Stomach smooth muscle (tissue), 2 donors: ENCODE data around the gene UCK2.
"Not testable (repeated sequence)": the region's sequence is repeated elsewhere in the genome, so short reads cannot be mapped to it uniquely, and the experiment has no call there.

Experiments
- H3K27ac ChIP-seq: one replicate; pipeline ENCODE4 v1.7.0; 2013; ENCODE audit warnings: mild to moderate bottlenecking, low read length, inconsistent platforms
- H3K27me3 ChIP-seq, 2 donors: one replicate each; pipeline ENCODE4 v1.7.0; 2013; ENCODE audit warnings: low read length in 2 of 2; ENCODE audit not compliant: insufficient read depth in 2 of 2, control insufficient read depth in 1 of 2
- H3K36me3 ChIP-seq, 2 donors: one replicate each; pipeline ENCODE4 v1.7.0; 2013; ENCODE audit warnings: low read length in 2 of 2; ENCODE audit not compliant: control insufficient read depth in 2 of 2, insufficient read depth in 2 of 2
- H3K4me1 ChIP-seq: one replicate; pipeline ENCODE4 v1.7.0; 2013; ENCODE audit warnings: low read length; ENCODE audit not compliant: control insufficient read depth, insufficient read depth
- H3K4me3 ChIP-seq, 2 donors: one replicate each; pipeline ENCODE4 v1.7.0; 2013; ENCODE audit warnings: low read length in 2 of 2
- H3K9ac ChIP-seq, 2 donors: one replicate each; pipeline ENCODE4 v1.7.0; 2013; ENCODE audit warnings: low read length in 2 of 2, mild to moderate bottlenecking in 1 of 2
- H3K9me3 ChIP-seq, 2 donors: one replicate each; pipeline ENCODE4 v1.7.0; 2013; ENCODE audit warnings: low read length in 2 of 2; ENCODE audit not compliant: control insufficient read depth in 2 of 2
- donor health status: healthy.
- donor health status: Pancreatic carcinoma.

UCK2 gene

DNA sequence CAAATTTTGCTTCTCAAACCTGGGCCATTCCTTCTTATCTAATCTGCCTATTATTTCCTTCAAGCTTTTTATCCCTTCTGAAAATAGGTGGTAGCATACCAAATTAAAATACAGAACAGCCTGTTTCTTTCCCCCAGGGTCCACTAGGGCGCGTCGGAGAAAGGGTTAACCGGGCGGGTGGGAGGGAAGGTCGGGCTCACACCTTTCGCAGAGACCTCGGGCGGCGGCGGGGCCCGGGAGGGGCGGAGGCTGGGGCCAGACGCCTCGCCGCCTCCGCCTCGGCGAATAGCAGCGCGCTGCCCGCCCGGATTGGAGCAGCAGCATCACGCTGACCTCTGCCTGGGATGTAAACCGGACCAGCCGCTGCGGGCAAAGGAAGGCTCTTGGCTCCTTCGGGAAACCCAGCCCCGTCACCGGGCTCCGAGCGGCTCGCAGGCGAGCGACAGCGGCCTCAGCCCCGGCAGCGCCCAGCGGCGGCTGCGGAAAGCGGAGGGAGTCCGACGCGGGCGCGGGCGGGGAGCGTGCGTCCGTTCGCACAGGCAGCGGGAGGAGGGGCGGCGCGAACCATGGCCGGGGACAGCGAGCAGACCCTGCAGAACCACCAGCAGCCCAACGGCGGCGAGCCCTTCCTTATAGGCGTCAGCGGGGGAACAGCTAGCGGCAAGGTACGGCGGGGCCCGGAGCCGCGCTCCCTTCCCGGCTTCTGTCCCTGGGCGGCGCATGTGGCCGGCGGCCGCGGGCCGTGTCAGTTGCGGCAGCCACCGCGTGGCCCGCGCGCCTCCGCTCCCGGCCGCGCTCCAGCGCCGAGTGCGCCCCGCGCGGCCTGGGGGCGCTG, at the start of gene UCK2:
Gene UCK2, plus strand, starts transcription at position 347 of the 835 bp plus-strand sequence. Its CDS starts 220 bp downstream, at position 567.
- H3K4me3 ChIP-seq, result peak within 1 kb of the TSS; percentile 84 to 98
- H3K9me3 ChIP-seq, result no peaks in the 10 kb centered on the region
- peak within 1 kb of the TSS; percentile 80 to 87 for H3K9ac ChIP-seq
- peaks cover 19% of the 10 kb centered on the region for H3K4me1 ChIP-seq
- no peaks in the 10 kb centered on the region for H3K27me3 ChIP-seq
- peak within 1 kb of the TSS; percentile 73 for H3K27ac ChIP-seq
- H3K36me3 ChIP-seq, result no peaks in the 10 kb centered on the region

DNA sequence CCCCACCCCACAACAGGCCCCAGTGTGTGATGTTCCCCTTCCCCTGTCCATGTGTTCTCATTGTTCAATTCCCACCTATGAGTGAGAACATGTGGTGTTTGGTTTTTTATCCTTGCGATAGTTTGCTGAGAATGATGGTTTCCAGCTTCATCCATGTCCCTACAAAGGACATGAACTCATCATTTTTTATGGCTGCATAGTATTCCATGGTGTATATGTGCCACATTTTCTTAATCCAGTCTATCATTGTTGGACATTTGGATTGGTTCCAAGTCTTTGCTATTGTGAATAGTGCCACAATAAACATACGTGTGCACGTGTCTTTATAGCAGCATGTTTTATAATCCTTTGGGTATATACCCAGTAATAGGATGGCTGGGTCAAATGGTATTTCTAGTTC, 49.2 kb upstream of the UCK2 start:
- not testable (repeated sequence) for H3K9me3 ChIP-seq, H3K27ac ChIP-seq, H3K4me1 ChIP-seq, H3K27me3 ChIP-seq, H3K9ac ChIP-seq, H3K36me3 ChIP-seq, H3K4me3 ChIP-seq

DNA sequence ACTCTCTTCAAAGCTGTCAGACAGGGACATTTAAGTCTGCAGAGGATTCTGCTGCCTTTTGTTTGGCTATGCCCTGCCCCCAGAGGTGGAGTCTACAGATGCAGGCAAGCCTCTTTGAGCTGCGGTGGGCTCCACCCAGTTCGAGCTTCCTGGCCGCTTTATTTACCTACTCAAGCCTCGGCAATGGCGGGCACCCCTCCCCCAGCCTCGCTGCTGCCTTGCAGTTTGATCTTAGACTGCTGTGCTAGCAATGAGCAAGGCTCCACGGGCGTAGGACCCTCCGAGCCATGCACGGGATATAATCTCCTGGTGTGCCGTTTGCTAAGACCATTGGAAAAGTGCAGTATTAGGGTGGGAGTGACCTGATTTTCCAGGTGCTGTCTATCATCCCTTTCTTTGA, 43.9 kb upstream of the UCK2 start:
- not testable (repeated sequence) for H3K36me3 ChIP-seq, H3K4me3 ChIP-seq, H3K27me3 ChIP-seq, H3K4me1 ChIP-seq, H3K9ac ChIP-seq, H3K27ac ChIP-seq, H3K9me3 ChIP-seq

DNA sequence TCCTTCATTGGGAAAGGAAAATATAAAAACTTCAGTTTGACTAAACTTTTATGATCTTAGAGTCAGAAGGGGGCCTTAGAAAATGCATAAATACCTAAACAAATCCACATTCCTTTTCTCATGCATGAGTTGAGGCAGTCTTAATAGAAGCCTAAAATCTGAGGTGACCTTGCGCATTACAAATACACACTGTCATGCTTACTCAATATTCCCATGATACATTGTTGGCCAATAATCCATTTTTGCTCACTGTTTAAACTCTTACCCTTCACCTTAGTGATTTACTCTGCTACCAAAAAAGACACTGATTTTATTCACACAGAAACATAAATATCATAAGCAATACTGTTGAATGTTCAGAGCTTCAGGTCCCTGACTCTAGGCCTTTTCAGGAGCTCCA, 39.7 kb upstream of the UCK2 start:
- no peak overlapping the region for H3K27ac ChIP-seq
- no peak overlapping the region for H3K4me3 ChIP-seq
- H3K9ac ChIP-seq, result no peak overlapping the region
- H3K36me3 ChIP-seq, result no peaks in the 10 kb centered on the region
- no peaks in the 10 kb centered on the region for H3K27me3 ChIP-seq
- no peaks in the 10 kb centered on the region for H3K4me1 ChIP-seq
- H3K9me3 ChIP-seq, result no peaks in the 10 kb centered on the region

DNA sequence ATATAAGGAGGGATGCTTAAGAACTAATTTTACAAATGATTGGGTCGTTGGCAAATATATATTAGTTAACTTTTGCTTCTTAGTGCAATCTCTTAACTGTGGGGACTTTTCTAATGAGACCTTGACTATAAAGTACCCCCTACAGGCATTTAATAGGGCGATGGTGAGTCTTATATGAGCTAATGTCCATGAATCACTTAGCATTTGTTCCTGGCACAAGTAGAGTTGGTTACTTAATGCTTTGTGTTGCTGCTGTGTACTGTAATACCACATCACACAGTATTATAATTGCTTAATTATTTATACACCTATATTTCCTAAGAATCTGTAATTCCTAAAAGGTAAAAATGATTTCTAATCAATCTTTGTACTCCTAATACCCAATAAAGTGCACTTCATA, 33.5 kb upstream of the UCK2 start:
- H3K4me1 ChIP-seq, result no peaks in the 10 kb centered on the region
- H3K27ac ChIP-seq, result no peak overlapping the region
- no peak overlapping the region for H3K9ac ChIP-seq
- no peaks in the 10 kb centered on the region for H3K27me3 ChIP-seq
- no peaks in the 10 kb centered on the region for H3K9me3 ChIP-seq
- no peak overlapping the region for H3K4me3 ChIP-seq
- H3K36me3 ChIP-seq, result no peaks in the 10 kb centered on the region

DNA sequence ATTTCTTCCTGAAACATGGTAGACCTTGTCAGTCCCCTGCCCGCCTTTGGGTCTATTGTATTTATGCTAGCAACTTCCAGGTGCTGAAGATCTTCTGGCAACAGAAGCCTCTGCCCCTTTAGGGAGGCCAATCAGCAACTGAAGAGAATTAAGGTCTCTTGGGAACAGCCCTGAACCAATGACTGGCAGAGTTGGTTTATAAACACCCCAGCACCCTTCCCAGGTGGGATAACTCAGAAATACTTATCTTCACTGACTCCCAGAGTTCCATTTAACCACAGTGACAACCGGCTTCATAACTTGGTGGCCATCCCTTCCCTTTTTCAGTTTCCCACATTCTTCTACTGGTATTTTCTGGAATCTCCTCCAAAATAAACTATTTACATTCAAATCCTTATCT, 31.5 kb upstream of the UCK2 start:
- H3K9me3 ChIP-seq, result no peaks in the 10 kb centered on the region
- H3K27ac ChIP-seq, result no peak overlapping the region
- H3K4me3 ChIP-seq, result no peak overlapping the region
- H3K9ac ChIP-seq, result no peak overlapping the region
- H3K36me3 ChIP-seq, result no peaks in the 10 kb centered on the region
- H3K4me1 ChIP-seq, result no peaks in the 10 kb centered on the region
- H3K27me3 ChIP-seq, result no peaks in the 10 kb centered on the region

DNA sequence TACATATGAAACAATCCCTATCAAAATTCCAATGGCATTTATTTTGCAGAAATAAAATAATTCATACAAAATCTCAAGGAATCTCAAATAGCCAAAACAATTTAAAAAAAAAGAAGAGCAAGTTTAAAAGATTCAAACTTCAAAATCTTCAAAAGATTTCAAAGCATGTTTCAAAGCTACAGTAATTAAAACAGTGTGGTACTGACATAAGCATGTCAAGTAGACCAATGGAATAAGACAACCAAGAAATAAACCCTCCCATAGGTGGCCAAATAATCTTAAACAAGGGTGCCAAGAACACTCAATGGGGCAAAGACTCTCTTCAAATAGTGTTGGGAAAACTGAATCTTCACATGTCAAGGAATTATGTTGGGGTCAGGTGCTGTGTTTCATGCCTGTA, 28.0 kb upstream of the UCK2 start:
- Histone ChIP-seq H3K4me3 (no peak overlapping the region), H3K4me1 (no peaks in the 10 kb centered on the region), H3K9ac (no peak overlapping the region), H3K27ac (no peak overlapping the region), H3K27me3 (no peaks in the 10 kb centered on the region), H3K9me3 (no peaks in the 10 kb centered on the region), H3K36me3 (no peaks in the 10 kb centered on the region)

DNA sequence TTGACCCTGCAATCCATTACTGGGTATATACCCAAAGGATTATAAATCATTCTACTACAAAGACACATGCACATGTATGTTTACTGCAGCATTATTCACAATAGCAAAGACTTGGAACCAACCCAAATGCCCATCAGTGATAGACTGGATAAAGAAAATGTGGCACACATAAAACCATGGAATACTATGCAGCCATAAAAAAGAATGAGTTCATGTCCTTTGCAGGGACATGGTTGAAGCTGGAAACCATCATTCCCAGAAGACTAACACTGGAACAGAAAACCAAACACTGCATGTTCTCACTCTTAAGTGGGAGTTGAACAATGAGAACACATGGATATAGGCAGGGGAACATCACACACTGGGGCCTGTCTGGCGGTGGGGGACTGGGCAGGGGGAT, 22.9 kb upstream of the UCK2 start:
- H3K27ac ChIP-seq, H3K4me3 ChIP-seq, H3K27me3 ChIP-seq, H3K4me1 ChIP-seq, H3K9me3 ChIP-seq, H3K9ac ChIP-seq, H3K36me3 ChIP-seq: not testable (repeated sequence)

DNA sequence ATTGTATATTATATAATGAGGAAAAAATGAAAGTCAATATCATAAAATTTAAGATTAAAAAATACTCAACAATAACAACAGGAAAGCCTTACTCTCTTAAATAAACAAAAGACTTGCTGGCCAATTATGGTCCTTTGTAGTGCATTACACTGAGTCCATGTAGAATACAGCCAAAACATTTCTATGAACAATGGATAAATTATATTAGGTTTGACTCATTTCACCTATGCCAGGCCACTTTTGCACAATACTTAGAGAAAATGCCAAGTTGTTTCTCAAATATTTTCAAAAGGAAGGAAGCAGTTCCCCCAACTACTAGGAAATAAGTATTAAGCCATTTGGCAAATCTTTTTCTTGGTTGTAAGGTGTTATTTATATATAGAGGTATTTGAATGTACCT, 19.8 kb upstream of the UCK2 start:
- Histone ChIP-seq H3K9me3 (no peaks in the 10 kb centered on the region), H3K27ac (no peak overlapping the region), H3K36me3 (no peaks in the 10 kb centered on the region), H3K9ac (no peak overlapping the region), H3K4me3 (no peak overlapping the region), H3K4me1 (no peaks in the 10 kb centered on the region), H3K27me3 (no peaks in the 10 kb centered on the region)

DNA sequence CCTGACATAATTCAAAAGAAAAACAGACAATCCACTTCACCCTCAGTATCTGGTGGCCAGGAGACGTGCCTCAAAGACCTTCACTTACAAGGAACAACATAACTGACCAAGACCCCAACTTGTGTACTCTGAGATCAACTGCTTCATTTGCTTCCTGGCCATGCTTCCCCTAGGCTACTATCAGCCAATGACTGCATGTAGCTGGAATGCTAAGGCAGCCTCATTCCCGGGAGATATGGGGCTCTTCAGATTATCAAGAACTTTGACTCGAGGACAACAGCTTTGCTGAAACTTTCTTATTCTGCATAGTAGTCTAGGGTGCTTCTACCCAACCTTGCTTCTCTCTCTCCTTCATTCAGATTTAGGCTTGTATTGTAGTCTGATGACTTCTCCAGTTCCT, 11.7 kb upstream of the UCK2 start:
- Histone ChIP-seq H3K4me3 (no peak overlapping the region), H3K9me3 (no peaks in the 10 kb centered on the region), H3K27ac (no peak overlapping the region)

DNA sequence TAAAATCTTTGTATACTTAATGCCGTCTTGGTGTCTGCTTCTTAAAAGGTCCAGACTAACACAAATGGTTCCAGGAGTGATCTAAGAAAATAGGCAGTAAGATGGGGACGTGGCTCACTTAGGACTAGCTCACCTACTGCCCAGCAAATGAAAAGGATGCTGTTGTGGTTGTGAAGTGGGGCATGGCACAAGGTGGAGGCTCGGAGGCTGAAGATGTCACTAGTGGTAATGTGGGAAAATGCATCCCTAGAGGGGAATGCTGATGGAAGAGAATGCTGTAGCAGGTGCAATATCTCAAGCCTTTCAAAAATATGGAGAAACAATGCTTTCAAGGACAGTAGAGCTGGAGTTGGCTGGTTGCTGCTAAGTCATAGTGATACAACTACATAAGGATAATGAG, 11.3 kb upstream of the UCK2 start:
- H3K36me3 ChIP-seq, result no peaks in the 10 kb centered on the region
- H3K9me3 ChIP-seq, result no peaks in the 10 kb centered on the region
- H3K4me3 ChIP-seq, result no peak overlapping the region

More for the DNA sequence above, 11.7 kb upstream of the UCK2 start:
- Histone ChIP-seq H3K9ac (no peak overlapping the region), H3K4me1 (no peaks in the 10 kb centered on the region), H3K27me3 (no peaks in the 10 kb centered on the region), H3K36me3 (no peaks in the 10 kb centered on the region)

More for the DNA sequence above, 11.3 kb upstream of the UCK2 start:
- Histone ChIP-seq H3K27me3 (no peaks in the 10 kb centered on the region), H3K4me1 (no peaks in the 10 kb centered on the region), H3K9ac (no peak overlapping the region), H3K27ac (no peak overlapping the region)
